ENCODE data around the gene GJA8.
"Not testable (repeated sequence)": the region's sequence is repeated elsewhere in the genome, so short reads cannot be mapped to it uniquely, and the experiment has no call there.

- TF ChIP-seq CTCF (IDR thresholded peaks at IDR 0.05; ENCODE audit: low read depth, low read length): not testable (repeated sequence)
- peak; percentile 70 for TF ChIP-seq POLR2A (IDR thresholded peaks at IDR 0.05; ENCODE audit: extremely low read depth, insufficient read length)
Measured at GRCh38 chr1:147928236-147929132, 25.9 kb downstream of the GJA8 start, which contains the start of gene GPR89B.
